Glutamatergic neuron (in vitro differentiated cells): Measurements from ENCODE around the gene OR2A2. TPM values are rescaled to one million over a fixed set of nuclear protein-coding genes. Genes with fewer than 3 reads are reported as not detected.

Experiments used
- DNase-seq: peaks from one replicate; pipeline ENCODE4 v3.0.0; 2022
- H3K27ac Mint-ChIP-seq: one replicate; pipeline ENCODE4 v1.8.0; 2020; ENCODE audit warnings: mild to moderate bottlenecking, mixed read lengths, inconsistent platforms; ENCODE audit not compliant: unreplicated experiment
- H3K27me3 Mint-ChIP-seq: one replicate; pipeline ENCODE4 v1.8.0; 2020; ENCODE audit warnings: mild to moderate bottlenecking, moderate library complexity, mixed read lengths, inconsistent platforms; ENCODE audit not compliant: unreplicated experiment
- H3K36me3 Mint-ChIP-seq: one replicate; pipeline ENCODE4 v1.8.0; 2020; ENCODE audit warnings: mild to moderate bottlenecking, mixed read lengths, inconsistent platforms; ENCODE audit not compliant: unreplicated experiment
- H3K4me1 Mint-ChIP-seq: one replicate; pipeline ENCODE4 v1.8.0; 2020; ENCODE audit warnings: mild to moderate bottlenecking, low read depth, mixed read lengths, inconsistent platforms; ENCODE audit not compliant: unreplicated experiment
- H3K4me3 Mint-ChIP-seq: one replicate; pipeline ENCODE4 v1.8.0; 2020; ENCODE audit warnings: mild to moderate bottlenecking, mixed read lengths, inconsistent platforms; ENCODE audit not compliant: unreplicated experiment
- H3K9me3 Mint-ChIP-seq: one replicate; pipeline ENCODE4 v1.8.0; 2020; ENCODE audit warnings: mild to moderate bottlenecking, moderate library complexity, mixed read lengths, inconsistent platforms; ENCODE audit not compliant: unreplicated experiment
- total RNA-seq: library from RNA; stranded (reverse); fragmentation: NEBNext Ultra II Directional; extraction: Animal tissue kit (Norgen Biotek cat#: 25700); gene quantifications from one replicate; pipeline ENCODE4 v1.2.1, GENCODE V29; 2021; ENCODE audit not compliant: unreplicated experiment
- TF ChIP-seq, protein P1 (sequence below): fragments of 200-600 bp; sonication (generic); IDR thresholded peaks from one replicate; pipeline ENCODE4 v1.5.0; 2021; ENCODE audit not compliant: partially characterized antibody, unreplicated experiment

The OR2A2 gene
- total RNA-seq, 1 donor from 2014 or later, result not detected

GRCh38 chr7:144144426-144144825 is 35.0 kb downstream of the OR2A2 start:
- Mint-ChIP-seq H3K4me1 (no peaks in the 10 kb centered on the region), H3K9me3 (no peaks in the 10 kb centered on the region)

GRCh38 chr7:144148224-144148827 is 38.9 kb downstream of the OR2A2 start:
- H3K27me3 Mint-ChIP-seq, result no peaks in the 10 kb centered on the region
- no peaks in the 10 kb centered on the region for H3K9me3 Mint-ChIP-seq
- H3K4me1 Mint-ChIP-seq, result no peaks in the 10 kb centered on the region
- no peak overlapping the region for H3K4me3 Mint-ChIP-seq
- H3K27ac Mint-ChIP-seq, result no peak overlapping the region
- TF ChIP-seq, protein P1, sequence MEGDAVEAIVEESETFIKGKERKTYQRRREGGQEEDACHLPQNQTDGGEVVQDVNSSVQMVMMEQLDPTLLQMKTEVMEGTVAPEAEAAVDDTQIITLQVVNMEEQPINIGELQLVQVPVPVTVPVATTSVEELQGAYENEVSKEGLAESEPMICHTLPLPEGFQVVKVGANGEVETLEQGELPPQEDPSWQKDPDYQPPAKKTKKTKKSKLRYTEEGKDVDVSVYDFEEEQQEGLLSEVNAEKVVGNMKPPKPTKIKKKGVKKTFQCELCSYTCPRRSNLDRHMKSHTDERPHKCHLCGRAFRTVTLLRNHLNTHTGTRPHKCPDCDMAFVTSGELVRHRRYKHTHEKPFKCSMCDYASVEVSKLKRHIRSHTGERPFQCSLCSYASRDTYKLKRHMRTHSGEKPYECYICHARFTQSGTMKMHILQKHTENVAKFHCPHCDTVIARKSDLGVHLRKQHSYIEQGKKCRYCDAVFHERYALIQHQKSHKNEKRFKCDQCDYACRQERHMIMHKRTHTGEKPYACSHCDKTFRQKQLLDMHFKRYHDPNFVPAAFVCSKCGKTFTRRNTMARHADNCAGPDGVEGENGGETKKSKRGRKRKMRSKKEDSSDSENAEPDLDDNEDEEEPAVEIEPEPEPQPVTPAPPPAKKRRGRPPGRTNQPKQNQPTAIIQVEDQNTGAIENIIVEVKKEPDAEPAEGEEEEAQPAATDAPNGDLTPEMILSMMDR, result no peak
- DNase-seq, result no peak
- peaks cover 11% of the 10 kb centered on the region for H3K36me3 Mint-ChIP-seq

More at GRCh38 chr7:144144426-144144825, 35.0 kb downstream of the OR2A2 start:
- Mint-ChIP-seq H3K27me3 (peaks cover 2% of the 10 kb centered on the region), H3K36me3 (peaks cover 11% of the 10 kb centered on the region), H3K27ac (no peak overlapping the region), H3K4me3 (no peak overlapping the region)
- TF ChIP-seq, protein P1, result no peak
- DNase-seq, result no peak

DNA sequence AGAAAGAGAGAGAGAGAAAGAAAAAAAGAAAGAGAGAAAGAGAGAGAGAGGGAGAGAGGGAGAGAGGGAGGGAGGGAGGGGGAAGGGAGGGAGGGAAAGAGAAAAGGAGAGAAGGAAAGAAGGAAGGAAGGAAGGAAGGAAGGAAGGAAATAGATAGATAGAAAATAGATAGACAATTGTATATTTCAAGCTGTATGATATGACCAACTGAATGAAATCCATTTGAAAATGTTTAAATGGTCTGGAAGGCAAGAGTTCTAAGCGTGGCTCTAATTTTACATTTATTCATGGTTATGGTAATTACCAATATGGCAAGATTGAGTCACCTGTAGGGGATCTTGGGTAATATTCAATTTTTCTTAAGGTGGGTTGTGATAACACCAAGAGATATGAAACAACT is 49.5 kb downstream of the OR2A2 start:
- Mint-ChIP-seq H3K27me3 (no peaks in the 10 kb centered on the region), H3K4me1 (no peaks in the 10 kb centered on the region), H3K9me3 (no peaks in the 10 kb centered on the region), H3K36me3 (no peaks in the 10 kb centered on the region), H3K27ac (no peak overlapping the region), H3K4me3 (no peak overlapping the region)
- TF ChIP-seq, protein P1, result no peak
- DNase-seq, result no peak

Other genes with a start within 250 kb of the OR2A2 start
- 268 TPM for gene TCAF1, start 207.4 kb upstream of the OR2A2 start, total RNA-seq
- gene OR2F2, start 174.3 kb upstream of the OR2A2 start, total RNA-seq, result not detected
- not detected for gene OR2F1, start 154.7 kb upstream of the OR2A2 start, total RNA-seq
- gene OR6B1, start 109.3 kb upstream of the OR2A2 start, total RNA-seq, result not detected
- gene OR2A5, start 60.6 kb upstream of the OR2A2 start, total RNA-seq, result not detected
- gene OR2A25, start 39.8 kb upstream of the OR2A2 start, total RNA-seq, result not detected
- gene OR2A12, start 23.3 kb upstream of the OR2A2 start, total RNA-seq, result not detected
- gene OR2A14, start 13.6 kb downstream of the OR2A2 start, total RNA-seq, result not detected
- 0.17 TPM for gene CTAGE4, start 73.9 kb downstream of the OR2A2 start, total RNA-seq
- gene ARHGEF35, start 86.2 kb downstream of the OR2A2 start, total RNA-seq, result 0.69 TPM
- gene OR2A42, start 130.0 kb downstream of the OR2A2 start, total RNA-seq, result not detected
- gene OR2A7, start 155.2 kb downstream of the OR2A2 start, total RNA-seq, result 0.22 TPM
- gene CTAGE8, start 159.7 kb downstream of the OR2A2 start, total RNA-seq, result 0.54 TPM
- gene OR2A1, start 202.8 kb downstream of the OR2A2 start, total RNA-seq, result not detected
- 0.93 TPM for gene ARHGEF5, start 245.8 kb downstream of the OR2A2 start, total RNA-seq